Activated naive CD8-positive, alpha-beta T cell (primary cell): ENCODE data around the gene MDH2.
"Not testable (repeated sequence)": the region's sequence is repeated elsewhere in the genome, so short reads cannot be mapped to it uniquely, and the experiment has no call there.

Experiments used
- H3K27ac Mint-ChIP-seq: one replicate; pipeline ENCODE4 v1.8.0; 2021; ENCODE audit warnings: mixed read lengths
- H3K27me3 Mint-ChIP-seq: one replicate; pipeline ENCODE4 v1.8.0; 2021; ENCODE audit warnings: mixed read lengths
- H3K36me3 Mint-ChIP-seq: one replicate; pipeline ENCODE4 v1.8.0; 2021; ENCODE audit warnings: mixed read lengths
- H3K4me1 Mint-ChIP-seq: one replicate; pipeline ENCODE4 v1.8.0; 2021; ENCODE audit warnings: low read depth, mixed read lengths
- H3K4me3 Mint-ChIP-seq: one replicate; pipeline ENCODE4 v1.8.0; 2021; ENCODE audit warnings: mild to moderate bottlenecking, mixed read lengths
- H3K9me3 Mint-ChIP-seq: one replicate; pipeline ENCODE4 v1.8.0; 2021; ENCODE audit warnings: low read depth, mixed read lengths

Gene MDH2

GRCh38 chr7:76103788-76104187 lies 55.9 kb downstream of the MDH2 start:
- H3K27me3 Mint-ChIP-seq, H3K4me1 Mint-ChIP-seq, H3K27ac Mint-ChIP-seq, H3K4me3 Mint-ChIP-seq, H3K9me3 Mint-ChIP-seq, H3K36me3 Mint-ChIP-seq: not testable (repeated sequence)

GRCh38 chr7:76106130-76106529 lies 58.2 kb downstream of the MDH2 start:
- not testable (repeated sequence) for H3K27me3 Mint-ChIP-seq, H3K9me3 Mint-ChIP-seq, H3K4me3 Mint-ChIP-seq, H3K27ac Mint-ChIP-seq, H3K36me3 Mint-ChIP-seq, H3K4me1 Mint-ChIP-seq

GRCh38 chr7:76106893-76107292 lies 59.0 kb downstream of the MDH2 start:
- Mint-ChIP-seq H3K27me3 (no peaks in the 10 kb centered on the region), H3K4me3 (no peak overlapping the region), H3K4me1 (peaks cover 3% of the 10 kb centered on the region), H3K9me3 (no peaks in the 10 kb centered on the region), H3K36me3 (no peaks in the 10 kb centered on the region), H3K27ac (no peak overlapping the region)

- H3K27ac Mint-ChIP-seq: no peak overlapping the region
- H3K36me3 Mint-ChIP-seq: no peaks in the 10 kb centered on the region
- no peaks in the 10 kb centered on the region for H3K27me3 Mint-ChIP-seq
- no peaks in the 10 kb centered on the region for H3K9me3 Mint-ChIP-seq
- H3K4me3 Mint-ChIP-seq: no peak overlapping the region
- H3K4me1 Mint-ChIP-seq: no peaks in the 10 kb centered on the region
Observed at GRCh38 chr7:76108540-76109233, 60.8 kb downstream of the MDH2 start.

- not testable (repeated sequence) for H3K36me3 Mint-ChIP-seq, H3K27me3 Mint-ChIP-seq, H3K4me3 Mint-ChIP-seq, H3K9me3 Mint-ChIP-seq, H3K27ac Mint-ChIP-seq, H3K4me1 Mint-ChIP-seq
Observed at GRCh38 chr7:76113042-76113630, 65.2 kb downstream of the MDH2 start.

GRCh38 chr7:76114742-76115141 lies 66.8 kb downstream of the MDH2 start:
- not testable (repeated sequence) for H3K4me1 Mint-ChIP-seq, H3K36me3 Mint-ChIP-seq, H3K27me3 Mint-ChIP-seq, H3K4me3 Mint-ChIP-seq, H3K27ac Mint-ChIP-seq, H3K9me3 Mint-ChIP-seq
